ENCODE measurements around the gene GNAI2.
"Not testable (repeated sequence)": the region's sequence is repeated elsewhere in the genome, so short reads cannot be mapped to it uniquely, and the experiment has no call there.

Gene GNAI2

DNA sequence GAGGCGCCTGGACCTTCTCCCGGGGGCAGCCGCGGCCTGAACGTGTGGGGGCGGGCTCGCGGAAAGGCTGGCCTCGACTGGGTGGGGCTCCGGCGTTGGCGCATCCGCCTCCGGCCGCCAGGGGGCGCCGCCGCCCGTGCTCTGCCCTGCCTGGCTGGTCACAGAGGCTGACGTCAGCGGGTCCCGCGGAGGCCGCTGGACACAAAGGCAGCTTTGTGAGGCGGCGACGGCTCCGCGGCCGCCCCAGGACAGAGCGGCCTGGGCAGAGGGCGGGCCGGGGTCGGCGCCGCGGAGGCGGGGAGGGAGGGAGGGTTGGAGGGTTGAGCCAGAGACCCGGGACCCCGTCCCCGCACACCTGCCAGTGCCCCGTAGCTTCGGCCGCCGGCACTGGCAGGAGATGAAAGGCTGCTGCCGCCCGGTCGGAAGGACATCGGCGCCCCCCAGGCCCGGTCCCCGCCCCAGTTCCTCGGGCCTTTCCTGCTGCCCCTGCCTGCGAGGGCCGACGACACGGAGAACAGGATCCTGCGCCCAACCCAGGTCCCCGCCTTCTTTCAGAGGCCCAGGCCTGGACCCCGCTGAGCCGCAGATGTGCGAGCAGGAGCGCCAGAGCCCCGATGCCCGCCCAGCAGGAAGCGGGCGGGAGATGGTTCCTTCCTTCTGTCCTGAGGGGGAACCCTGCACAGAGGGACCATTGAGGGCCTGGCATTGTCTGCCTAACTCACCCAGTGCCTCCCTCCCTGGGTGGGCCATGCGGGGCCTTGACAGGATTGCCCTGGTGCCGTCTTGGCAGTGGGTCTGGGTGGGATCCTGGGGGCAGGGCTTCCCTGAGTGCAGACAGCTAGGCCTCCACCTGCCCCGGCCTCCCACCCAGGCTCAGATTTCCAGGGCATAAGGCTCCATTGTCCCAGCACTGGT is 24.3 kb downstream of the GNAI2 start:
- TF ChIP-seq, protein P1, sequence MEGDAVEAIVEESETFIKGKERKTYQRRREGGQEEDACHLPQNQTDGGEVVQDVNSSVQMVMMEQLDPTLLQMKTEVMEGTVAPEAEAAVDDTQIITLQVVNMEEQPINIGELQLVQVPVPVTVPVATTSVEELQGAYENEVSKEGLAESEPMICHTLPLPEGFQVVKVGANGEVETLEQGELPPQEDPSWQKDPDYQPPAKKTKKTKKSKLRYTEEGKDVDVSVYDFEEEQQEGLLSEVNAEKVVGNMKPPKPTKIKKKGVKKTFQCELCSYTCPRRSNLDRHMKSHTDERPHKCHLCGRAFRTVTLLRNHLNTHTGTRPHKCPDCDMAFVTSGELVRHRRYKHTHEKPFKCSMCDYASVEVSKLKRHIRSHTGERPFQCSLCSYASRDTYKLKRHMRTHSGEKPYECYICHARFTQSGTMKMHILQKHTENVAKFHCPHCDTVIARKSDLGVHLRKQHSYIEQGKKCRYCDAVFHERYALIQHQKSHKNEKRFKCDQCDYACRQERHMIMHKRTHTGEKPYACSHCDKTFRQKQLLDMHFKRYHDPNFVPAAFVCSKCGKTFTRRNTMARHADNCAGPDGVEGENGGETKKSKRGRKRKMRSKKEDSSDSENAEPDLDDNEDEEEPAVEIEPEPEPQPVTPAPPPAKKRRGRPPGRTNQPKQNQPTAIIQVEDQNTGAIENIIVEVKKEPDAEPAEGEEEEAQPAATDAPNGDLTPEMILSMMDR (IDR thresholded peaks at IDR 0.05; ENCODE audit: control insufficient read depth, extremely low read depth, insufficient read depth): peak; percentile 99
- peak overlapping the region; percentile 66 for H3K4me3 ChIP-seq (ENCODE audit: low read depth, low read length)
- peak; percentile 52 for DNase-seq (ENCODE audit: low read depth)

DNA sequence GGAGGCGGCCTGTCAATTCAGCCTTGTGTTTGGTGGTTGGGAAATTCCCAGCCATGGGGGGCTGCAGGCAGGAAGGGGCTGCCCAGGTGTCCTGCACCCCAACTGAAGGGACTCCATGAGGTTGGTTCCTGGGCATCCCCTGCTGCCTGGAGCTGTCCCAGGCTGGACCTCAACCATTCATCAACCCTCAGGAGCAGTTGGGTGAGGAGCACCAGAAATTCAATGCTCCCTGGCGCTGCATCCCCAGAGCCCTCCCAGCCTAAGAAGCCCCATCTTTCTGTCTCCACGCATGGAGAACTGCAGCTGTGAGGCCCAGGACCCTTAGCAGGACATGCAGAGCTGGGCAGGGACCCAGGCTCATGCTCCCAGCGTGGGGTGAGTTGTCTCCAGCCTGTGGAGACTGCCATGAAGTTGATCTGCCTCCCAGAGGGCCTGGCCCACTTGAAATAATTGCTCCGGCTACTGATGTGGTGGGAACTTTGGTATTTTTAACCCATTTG is 25.0 kb downstream of the GNAI2 start:
- no peak for DNase-seq (ENCODE audit: low read depth)
- TF ChIP-seq, protein P1 (IDR thresholded peaks at IDR 0.05; ENCODE audit: control insufficient read depth, extremely low read depth, insufficient read depth): no peak
- peak overlapping the region; percentile 66 for H3K4me3 ChIP-seq (ENCODE audit: low read depth, low read length)

DNA sequence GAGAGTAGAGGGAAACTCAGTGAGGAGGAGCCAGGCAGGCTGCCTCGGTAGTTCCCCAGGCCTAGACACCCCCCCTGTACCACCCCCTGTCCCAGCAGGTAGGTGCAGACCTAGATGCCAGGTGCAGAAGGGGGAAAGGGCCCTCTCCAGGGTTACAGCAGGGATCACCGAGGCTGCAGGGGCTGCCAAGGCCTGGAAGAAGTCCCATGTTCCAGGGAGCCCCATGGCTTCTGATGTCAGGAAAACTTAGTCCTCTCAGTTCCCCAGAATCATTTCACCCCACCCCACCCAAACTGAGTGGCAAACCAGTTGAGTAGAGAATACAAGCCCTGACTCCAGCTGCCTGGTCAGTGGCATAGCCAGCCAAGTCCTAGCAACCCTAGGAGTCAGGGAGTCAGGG is 25.5 kb downstream of the GNAI2 start:
- TF ChIP-seq, protein P1 (IDR thresholded peaks at IDR 0.05; ENCODE audit: control insufficient read depth, extremely low read depth, insufficient read depth): no peak
- no peak for DNase-seq (ENCODE audit: low read depth)
- H3K4me3 ChIP-seq (ENCODE audit: low read depth, low read length): peak overlapping the region; percentile 66

GRCh38 chr3:50262200-50262599 is 26.2 kb downstream of the GNAI2 start:
- DNase-seq (ENCODE audit: low read depth); H3K4me3 ChIP-seq (ENCODE audit: low read depth, low read length): not testable (repeated sequence)

DNA sequence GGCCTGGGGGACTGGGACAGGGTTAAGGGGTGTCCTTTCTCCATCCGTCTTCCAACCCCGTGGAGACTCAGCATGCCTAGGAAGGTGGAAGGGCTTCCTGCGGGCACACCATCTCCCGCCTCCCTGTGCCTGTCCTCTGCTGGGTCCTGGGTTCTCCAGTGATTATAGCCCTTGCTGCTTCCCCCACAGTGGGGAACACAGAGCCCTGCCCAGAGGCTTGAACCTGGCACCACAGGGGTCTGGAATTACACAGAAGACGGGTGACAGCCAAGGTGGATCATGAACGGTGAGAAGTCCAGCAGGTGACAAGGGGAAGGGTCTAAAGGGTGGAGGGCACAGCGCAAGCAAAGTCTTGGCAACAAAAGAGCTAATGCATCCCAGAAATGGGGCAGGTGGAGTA is 26.8 kb downstream of the GNAI2 start:
- H3K4me3 ChIP-seq (ENCODE audit: low read depth, low read length): no peak overlapping the region
- TF ChIP-seq, protein P1 (IDR thresholded peaks at IDR 0.05; ENCODE audit: control insufficient read depth, extremely low read depth, insufficient read depth): no peak
- no peak for DNase-seq (ENCODE audit: low read depth)

- DNase-seq (ENCODE audit: low read depth): no peak
- TF ChIP-seq, protein P1 (IDR thresholded peaks at IDR 0.05; ENCODE audit: control insufficient read depth, extremely low read depth, insufficient read depth): no peak
- no peak overlapping the region for H3K4me3 ChIP-seq (ENCODE audit: low read depth, low read length)
Measured at GRCh38 chr3:50263478-50264382, 27.7 kb downstream of the GNAI2 start.
